BJ (cell line): ENCODE measurements around the gene SUCLG1. TPM values are rescaled to one million over a fixed set of nuclear protein-coding genes. Genes with fewer than 3 reads are reported as not detected.

Source experiments
- CTCF ChIA-PET: fragments of 350-600 bp; formaldehyde crosslinking; extraction: SDS; loops from one replicate; lab custom pipeline; 2021; ENCODE audit warnings: antibody characterized with exemption, inconsistent platforms; lab: Yijun Ruan, JAX
- POLR2A ChIA-PET: fragments of 300-600 bp; sonication (Branson Sonifier 250); formaldehyde crosslinking; extraction: SDS; loops from one replicate; lab custom pipeline; 2021; ENCODE audit warnings: antibody characterized with exemption; lab: Charles Lee
- DNase-seq: peaks from one replicate; pipeline ENCODE4 v3.0.0-alpha.2; 2011; ENCODE audit warnings: low read depth
- H3K27me3 ChIP-seq: 2 replicates; pipeline ENCODE4 v1.6.0; 2011; ENCODE audit warnings: low read length; ENCODE audit not compliant: control insufficient read depth, insufficient read depth
- H3K36me3 ChIP-seq: 2 replicates; pipeline ENCODE4 v1.5.1; 2011; ENCODE audit warnings: low read length; ENCODE audit not compliant: control insufficient read depth, insufficient read depth
- H3K4me3 ChIP-seq: 2 replicates; pipeline ENCODE4 v1.5.1; 2011; ENCODE audit warnings: low read depth, mild to moderate bottlenecking, control low read depth, low read length
- polyA minus RNA-seq: library from RNA; depleted of rRNA, polyadenylated mRNA; stranded (reverse); fragments of >200 nt; gene quantifications from 2 replicates; pipeline ENCODE4 v1.2.3, GENCODE V29; 2011; rRNA and poly(A)+ RNA removed
- polyA plus RNA-seq: library from polyadenylated mRNA; depleted of rRNA; stranded (reverse); fragments of >200 nt; gene quantifications from 2 replicates; pipeline ENCODE4 v1.2.3, GENCODE V29; 2011; rRNA removed
- TF ChIP-seq, protein P1 (sequence below): IDR thresholded peaks from 2 replicates; pipeline ENCODE4 v1.5.1; 2011; ENCODE audit warnings: low read depth, mild to moderate bottlenecking, control low read depth, inconsistent platforms, low read length, moderate library complexity; ENCODE audit not compliant: insufficient read depth

SUCLG1 gene
- 34.3 and 51.5 TPM in 2 replicates for polyA plus RNA-seq
- polyA minus RNA-seq, result 10.9 and 11.6 TPM in 2 replicates

DNA sequence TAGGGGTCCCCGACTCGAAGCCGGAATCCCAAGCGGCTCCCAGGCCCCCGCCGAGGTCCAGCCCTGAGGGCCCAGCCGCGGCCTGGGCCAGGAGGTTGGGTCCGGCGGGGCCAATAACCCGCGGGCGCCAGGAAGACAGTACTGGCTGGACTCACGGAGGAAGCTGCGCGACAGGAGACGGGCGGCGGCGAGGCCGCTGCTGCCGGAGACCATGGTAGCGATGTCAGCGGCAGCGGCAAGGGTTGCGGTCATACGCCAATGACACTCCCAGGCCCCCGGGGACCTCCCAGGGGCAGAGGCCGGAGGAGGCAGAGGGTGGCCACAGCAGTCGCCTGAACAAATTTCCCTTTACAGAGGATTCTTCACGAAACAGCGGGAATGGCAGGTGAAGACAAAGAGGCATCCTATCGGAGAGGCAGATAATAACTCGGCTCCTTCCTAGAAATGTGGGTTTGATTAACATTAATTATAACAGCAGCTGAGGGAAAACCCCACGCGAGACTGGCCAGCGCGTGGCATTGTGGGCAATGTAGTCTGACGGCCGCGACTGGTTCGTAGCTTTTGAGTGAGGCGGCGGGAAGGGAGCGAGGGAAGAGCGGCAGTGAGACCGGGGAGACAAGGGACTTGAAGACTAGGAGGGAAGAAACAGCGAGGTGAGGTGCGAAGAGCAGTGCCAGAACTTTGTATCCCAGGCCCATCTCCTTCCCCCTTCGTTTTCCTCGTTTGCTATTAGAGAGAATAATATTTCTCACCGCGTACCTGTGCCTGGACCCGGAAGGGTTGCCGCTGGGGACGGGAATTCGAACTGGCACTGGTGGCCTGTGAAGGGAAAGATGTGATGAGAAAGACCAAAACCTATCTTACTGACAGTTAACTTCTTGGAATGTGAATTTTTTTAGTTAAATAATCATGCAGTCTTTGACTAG lies at the start of gene SUCLG1:
TSS of gene SUCLG1 (minus strand) at position 263 of the 926 bp plus-strand sequence. CDS start at position 252, 11 bp downstream.
- Histone ChIP-seq H3K27me3 (no peaks in the 10 kb centered on the region), H3K4me3 (peak within 1 kb of the TSS; percentile 81), H3K36me3 (no peaks in the 10 kb centered on the region)
- no peak for DNase-seq
- ChIA-PET POLR2A (no interaction called here), CTCF (interaction anchor here (0.8 to 1.1 kb wide), 3 partner anchors 12 to 23 kb away, joined by 3 to 4 read pairs (median 3); no protein-coding TSS in a partner anchor)
- TF ChIP-seq, protein P1, sequence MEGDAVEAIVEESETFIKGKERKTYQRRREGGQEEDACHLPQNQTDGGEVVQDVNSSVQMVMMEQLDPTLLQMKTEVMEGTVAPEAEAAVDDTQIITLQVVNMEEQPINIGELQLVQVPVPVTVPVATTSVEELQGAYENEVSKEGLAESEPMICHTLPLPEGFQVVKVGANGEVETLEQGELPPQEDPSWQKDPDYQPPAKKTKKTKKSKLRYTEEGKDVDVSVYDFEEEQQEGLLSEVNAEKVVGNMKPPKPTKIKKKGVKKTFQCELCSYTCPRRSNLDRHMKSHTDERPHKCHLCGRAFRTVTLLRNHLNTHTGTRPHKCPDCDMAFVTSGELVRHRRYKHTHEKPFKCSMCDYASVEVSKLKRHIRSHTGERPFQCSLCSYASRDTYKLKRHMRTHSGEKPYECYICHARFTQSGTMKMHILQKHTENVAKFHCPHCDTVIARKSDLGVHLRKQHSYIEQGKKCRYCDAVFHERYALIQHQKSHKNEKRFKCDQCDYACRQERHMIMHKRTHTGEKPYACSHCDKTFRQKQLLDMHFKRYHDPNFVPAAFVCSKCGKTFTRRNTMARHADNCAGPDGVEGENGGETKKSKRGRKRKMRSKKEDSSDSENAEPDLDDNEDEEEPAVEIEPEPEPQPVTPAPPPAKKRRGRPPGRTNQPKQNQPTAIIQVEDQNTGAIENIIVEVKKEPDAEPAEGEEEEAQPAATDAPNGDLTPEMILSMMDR, result no peak

DNA sequence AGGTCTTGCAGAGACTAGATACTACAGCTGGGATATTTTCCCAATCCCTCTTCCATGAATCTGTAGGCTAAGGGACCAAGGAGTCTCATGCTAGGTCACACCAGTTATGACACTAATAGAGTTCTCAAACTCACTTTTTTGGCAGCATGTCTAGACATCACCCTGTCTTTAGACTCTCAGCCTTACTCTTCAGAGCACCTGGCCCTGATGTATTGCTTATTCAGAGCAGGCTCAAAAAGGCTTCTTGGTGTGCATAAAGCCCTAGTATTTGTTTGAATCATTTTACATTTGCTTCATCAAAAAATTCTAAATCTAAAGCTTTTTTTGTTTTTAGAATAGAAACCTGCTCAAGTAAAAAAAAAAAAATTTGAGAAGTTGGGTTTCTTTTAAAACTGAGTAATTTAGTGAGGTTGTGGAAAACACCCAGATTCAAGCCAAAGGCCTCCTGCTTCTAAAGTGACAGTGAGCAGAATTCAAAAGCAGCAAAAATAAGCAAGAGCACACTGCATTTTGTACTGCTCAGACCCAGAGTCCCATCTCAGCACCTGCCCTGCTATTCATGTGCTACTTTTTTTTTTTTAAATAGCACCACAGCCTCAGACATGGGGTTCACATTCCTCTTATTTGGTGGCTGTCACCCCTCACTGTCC lies 39.2 kb upstream of the SUCLG1 start:
- Histone ChIP-seq H3K36me3 (no peaks in the 10 kb centered on the region), H3K4me3 (no peak overlapping the region), H3K27me3 (no peaks in the 10 kb centered on the region)
- DNase-seq, result no peak
- ChIA-PET POLR2A (no interaction called here), CTCF (interaction anchor here (0.9 to 2.0 kb wide), 3 partner anchors 12 to 428 kb away, joined by 3 to 8 read pairs (median 6); no protein-coding TSS in a partner anchor)
- TF ChIP-seq, protein P1, result no peak

DNA sequence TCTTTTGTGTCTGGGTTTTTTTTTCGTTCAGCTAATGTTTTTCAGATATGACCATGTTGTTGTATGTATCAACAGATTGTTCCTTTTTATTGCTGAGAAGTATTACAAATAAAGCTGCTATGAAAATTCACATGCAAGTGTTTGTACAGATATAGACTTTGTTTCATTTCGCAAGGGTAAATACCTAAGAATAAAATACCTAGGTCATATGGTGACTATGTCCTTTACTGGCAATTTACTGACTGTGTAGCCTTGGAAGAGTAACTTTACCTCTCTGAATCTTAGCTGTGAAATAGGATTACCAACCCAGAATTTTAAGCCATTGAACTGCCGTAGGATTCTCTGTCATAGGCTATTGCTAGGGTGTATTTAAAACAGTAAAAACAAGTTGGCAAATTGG lies 38.2 kb upstream of the SUCLG1 start:
- Histone ChIP-seq H3K36me3 (no peaks in the 10 kb centered on the region), H3K27me3 (no peaks in the 10 kb centered on the region), H3K4me3 (no peak overlapping the region)
- TF ChIP-seq, protein P1, result no peak
- ChIA-PET CTCF (interaction anchor here (0.9 to 2.0 kb wide), 6 partner anchors 13 to 429 kb away, joined by 3 to 8 read pairs (median 4); no protein-coding TSS in a partner anchor), POLR2A (no interaction called here)
- no peak for DNase-seq

DNA sequence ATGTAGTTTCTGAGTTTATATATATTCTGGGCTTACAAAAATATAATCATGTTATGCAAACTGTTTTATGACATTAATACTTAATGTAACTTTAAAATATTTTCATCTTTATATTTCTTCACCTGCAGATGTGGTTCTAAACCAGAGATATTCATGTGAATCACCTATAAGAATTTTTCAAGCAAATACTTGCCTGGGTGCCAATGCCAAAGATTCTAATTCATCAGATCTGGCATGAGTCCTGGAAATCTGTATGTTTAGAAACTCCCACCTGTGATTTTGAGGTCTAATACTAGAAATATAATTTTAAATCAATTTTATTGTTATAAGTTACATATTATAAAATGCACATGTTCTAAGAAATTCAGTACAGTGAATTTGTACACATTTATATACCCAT lies 37.3 kb upstream of the SUCLG1 start:
- Histone ChIP-seq H3K36me3 (no peaks in the 10 kb centered on the region), H3K4me3 (no peak overlapping the region), H3K27me3 (no peaks in the 10 kb centered on the region)
- CTCF ChIA-PET, result interaction anchor here (1.4 to 1.6 kb wide), 2 partner anchors 362 to 386 kb away, joined by 4 to 6 read pairs; no protein-coding TSS in a partner anchor
- POLR2A ChIA-PET, result no interaction called here
- TF ChIP-seq, protein P1, result no peak
- DNase-seq, result no peak
